ENCODE measurements around the gene RAVER2. TPM values are rescaled to one million over a fixed set of nuclear protein-coding genes. Genes with fewer than 3 reads are reported as not detected.

The RAVER2 gene
- total and polyA plus RNA-seq, 2 experiments from 2014 or later, result 7.8 to 24.6 TPM

GRCh38 chr1:64847666-64848065, 102.8 kb downstream of the RAVER2 start:
- TF ChIP-seq, protein P1, sequence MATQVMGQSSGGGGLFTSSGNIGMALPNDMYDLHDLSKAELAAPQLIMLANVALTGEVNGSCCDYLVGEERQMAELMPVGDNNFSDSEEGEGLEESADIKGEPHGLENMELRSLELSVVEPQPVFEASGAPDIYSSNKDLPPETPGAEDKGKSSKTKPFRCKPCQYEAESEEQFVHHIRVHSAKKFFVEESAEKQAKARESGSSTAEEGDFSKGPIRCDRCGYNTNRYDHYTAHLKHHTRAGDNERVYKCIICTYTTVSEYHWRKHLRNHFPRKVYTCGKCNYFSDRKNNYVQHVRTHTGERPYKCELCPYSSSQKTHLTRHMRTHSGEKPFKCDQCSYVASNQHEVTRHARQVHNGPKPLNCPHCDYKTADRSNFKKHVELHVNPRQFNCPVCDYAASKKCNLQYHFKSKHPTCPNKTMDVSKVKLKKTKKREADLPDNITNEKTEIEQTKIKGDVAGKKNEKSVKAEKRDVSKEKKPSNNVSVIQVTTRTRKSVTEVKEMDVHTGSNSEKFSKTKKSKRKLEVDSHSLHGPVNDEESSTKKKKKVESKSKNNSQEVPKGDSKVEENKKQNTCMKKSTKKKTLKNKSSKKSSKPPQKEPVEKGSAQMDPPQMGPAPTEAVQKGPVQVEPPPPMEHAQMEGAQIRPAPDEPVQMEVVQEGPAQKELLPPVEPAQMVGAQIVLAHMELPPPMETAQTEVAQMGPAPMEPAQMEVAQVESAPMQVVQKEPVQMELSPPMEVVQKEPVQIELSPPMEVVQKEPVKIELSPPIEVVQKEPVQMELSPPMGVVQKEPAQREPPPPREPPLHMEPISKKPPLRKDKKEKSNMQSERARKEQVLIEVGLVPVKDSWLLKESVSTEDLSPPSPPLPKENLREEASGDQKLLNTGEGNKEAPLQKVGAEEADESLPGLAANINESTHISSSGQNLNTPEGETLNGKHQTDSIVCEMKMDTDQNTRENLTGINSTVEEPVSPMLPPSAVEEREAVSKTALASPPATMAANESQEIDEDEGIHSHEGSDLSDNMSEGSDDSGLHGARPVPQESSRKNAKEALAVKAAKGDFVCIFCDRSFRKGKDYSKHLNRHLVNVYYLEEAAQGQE (IDR thresholded peaks at IDR 0.05; ENCODE audit: unreplicated experiment), result no peak
- no peak for TF ChIP-seq JUNB (IDR thresholded peaks at IDR 0.05; ENCODE audit: unreplicated experiment)
- no peak for TF ChIP-seq STAT1 (IDR thresholded peaks at IDR 0.05; ENCODE audit: unreplicated experiment)
- no peak for TF ChIP-seq POLR2AphosphoS5 (IDR thresholded peaks at IDR 0.05; ENCODE audit: low read depth)
- no peak for TF ChIP-seq NANOG (IDR thresholded peaks at IDR 0.05; ENCODE audit: borderline replicate concordance)
- TF ChIP-seq ETS1 (IDR thresholded peaks at IDR 0.05), result no peak
- TF ChIP-seq ZNF114 (CRISPR knock-in tag; IDR thresholded peaks at IDR 0.05), result no peak
- H3K9me3 Mint-ChIP-seq, result no peaks in the 10 kb centered on the region
- H4K20me1 ChIP-seq (replicated peaks; ENCODE audit: insufficient read depth), result no peaks in the 10 kb centered on the region
- no peaks in the 10 kb centered on the region for H3K4me1 Mint-ChIP-seq
- no peaks in the 10 kb centered on the region for H3F3A ChIP-seq (replicated peaks; ENCODE audit: low read depth)
- H2AFZ ChIP-seq, result no peak overlapping the region
- no peak overlapping the region for H3K27ac Mint-ChIP-seq
- H3K9me2 ChIP-seq (ENCODE audit: insufficient read depth), result 0 out of 2 replicates have a peak, but pooled peaks cover 6% of the 10 kb centered on the region
- H3K4me3 ChIP-seq, result no peak overlapping the region
- H3K4me1 ChIP-seq (ENCODE audit: insufficient read depth), result no peaks in the 10 kb centered on the region
- no peaks in the 10 kb centered on the region for H3K36me3 ChIP-seq (ENCODE audit: insufficient read depth)
- H3K36me3 Mint-ChIP-seq (ENCODE audit: low read depth), result peaks cover 11% of the 10 kb centered on the region; the same call in 2 of the 3 replicates
- peaks cover 9% of the 10 kb centered on the region for H3K27me3 Mint-ChIP-seq (ENCODE audit: insufficient read depth, low read depth, poor library complexity)
- DNase-seq (ENCODE audit: low spot score) (no peak), ATAC-seq (no peak)
- no peaks in the 10 kb centered on the region for H3K79me2 ChIP-seq (replicated peaks; ENCODE audit: insufficient read depth)
- H3K4me3 Mint-ChIP-seq, result no peak overlapping the region
- H3K27me3 ChIP-seq (ENCODE audit: insufficient read depth), result no peaks in the 10 kb centered on the region
- H3K4me2 ChIP-seq, result no peak overlapping the region
- H3K27ac ChIP-seq (ENCODE audit: low read depth), result no peak overlapping the region

DNA sequence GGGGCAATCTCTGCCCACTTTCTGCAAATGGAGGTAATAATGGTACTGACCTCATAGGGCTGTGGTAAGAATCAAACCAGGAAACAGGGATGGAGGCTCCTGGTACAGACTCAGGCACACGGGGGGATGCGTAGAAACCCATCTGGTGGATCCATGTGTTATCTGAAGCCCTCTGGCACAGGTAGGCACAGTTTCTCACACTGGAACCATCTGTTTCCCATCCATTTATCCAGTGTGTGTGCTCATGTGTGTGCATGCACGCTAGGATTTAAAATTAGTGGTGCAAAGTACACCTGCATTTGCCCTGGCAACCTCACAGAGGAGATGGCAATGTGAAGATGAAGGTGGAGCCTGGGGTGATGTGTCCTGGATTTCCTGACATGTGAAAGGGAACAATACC, 103.3 kb downstream of the RAVER2 start:
- Histone ChIP-seq H3K79me2 (replicated peaks; ENCODE audit: insufficient read depth) (no peaks in the 10 kb centered on the region), H3K4me3 (no peak overlapping the region), H3K27me3 (ENCODE audit: insufficient read depth) (no peaks in the 10 kb centered on the region), H2AFZ (no peak overlapping the region), H3K27ac (ENCODE audit: low read depth) (no peak overlapping the region), H4K20me1 (replicated peaks; ENCODE audit: insufficient read depth) (no peaks in the 10 kb centered on the region), H3K9me2 (ENCODE audit: insufficient read depth) (0 out of 2 replicates have a peak, but pooled peaks cover 6% of the 10 kb centered on the region), H3K36me3 (ENCODE audit: insufficient read depth) (no peaks in the 10 kb centered on the region), H3K4me2 (no peak overlapping the region), H3F3A (replicated peaks; ENCODE audit: low read depth) (no peaks in the 10 kb centered on the region), H3K4me1 (ENCODE audit: insufficient read depth) (no peaks in the 10 kb centered on the region)
- ATAC-seq, result no peak
- Mint-ChIP-seq H3K9me3 (no peaks in the 10 kb centered on the region), H3K36me3 (ENCODE audit: low read depth) (peaks cover 11% of the 10 kb centered on the region; the same call in 2 of the 3 replicates), H3K4me3 (no peak overlapping the region), H3K27me3 (ENCODE audit: insufficient read depth, low read depth, poor library complexity) (peaks cover 9% of the 10 kb centered on the region), H3K4me1 (no peaks in the 10 kb centered on the region), H3K27ac (no peak overlapping the region)
- DNase-seq (ENCODE audit: low spot score), result no peak
- TF ChIP-seq CREB1 (CRISPR knock-in tag; IDR thresholded peaks at IDR 0.05; ENCODE audit: low read depth) (no peak), ZNF114 (CRISPR knock-in tag; IDR thresholded peaks at IDR 0.05) (no peak), EZH2 (IDR thresholded peaks at IDR 0.05; ENCODE audit: low read depth, unreplicated experiment) (no peak), POLR2AphosphoS5 (IDR thresholded peaks at IDR 0.05; ENCODE audit: low read depth) (no peak), NANOG (IDR thresholded peaks at IDR 0.05; ENCODE audit: borderline replicate concordance) (no peak)
- TF ChIP-seq, protein P1 (IDR thresholded peaks at IDR 0.05; ENCODE audit: unreplicated experiment), result no peak

Data from GM23338 (cell line).